H1 (cell line): ENCODE data around the gene DCUN1D2. TPM values are rescaled to one million over a fixed set of nuclear protein-coding genes. Genes with fewer than 3 reads are reported as not detected.
"Not testable (repeated sequence)": the region's sequence is repeated elsewhere in the genome, so short reads cannot be mapped to it uniquely, and the experiment has no call there.

ENCODE experiments used
- CTCF ChIA-PET: fragments of 300-600 bp; sonication (Branson Sonifier 250); formaldehyde crosslinking; loops from one replicate; lab custom pipeline; 2021; ENCODE audit not compliant: partially characterized antibody; lab: Charles Lee
- POLR2A ChIA-PET: fragments of 300-600 bp; sonication (Branson Sonifier 250); formaldehyde crosslinking; loops from one replicate; lab custom pipeline; 2021; ENCODE audit warnings: inconsistent platforms; ENCODE audit not compliant: partially characterized antibody; lab: Charles Lee
- DNase-seq, 2 experiments: peaks; one replicate each; pipeline versions ENCODE4 v3.0.0 to v3.0.0-alpha.2; 2010 to 2022; ENCODE audit warnings: low spot score in 2 of 2, low read depth in 1 of 2, mixed read lengths in 1 of 2
- FAIRE-seq: peaks from 2 replicates; lab custom pipeline; 2011; peaks lifted over from hg19 to GRCh38; lab: Jason Lieb, UNC
- H2AFZ ChIP-seq: 2 replicates; pipeline ENCODE4 v1.8.1; 2012; ENCODE audit warnings: low read length, inconsistent platforms
- H2AK5ac ChIP-seq: 2 replicates; pipeline ENCODE4 v1.6.1; 2013; ENCODE audit warnings: low read depth, low read length
- H2BK120ac ChIP-seq: replicated peaks from 2 replicates; pipeline ENCODE3; 2013; ENCODE audit warnings: low read depth, low read length, inconsistent platforms
- H2BK12ac ChIP-seq: 2 replicates; pipeline ENCODE4 v1.6.1; 2013; ENCODE audit warnings: low read depth, low read length
- H2BK15ac ChIP-seq: 2 replicates; pipeline ENCODE4 v1.6.1; 2013; ENCODE audit warnings: low read length
- H2BK20ac ChIP-seq: 2 replicates; pipeline ENCODE4 v1.6.1; 2013; ENCODE audit warnings: low read length
- H2BK5ac ChIP-seq: 2 replicates; pipeline ENCODE4 v1.6.1; 2013; ENCODE audit warnings: low read depth, low read length
- H3K14ac ChIP-seq: 2 replicates; pipeline ENCODE4 v1.6.1; 2013; ENCODE audit warnings: inconsistent platforms; ENCODE audit not compliant: insufficient read length
- H3K18ac ChIP-seq: 2 replicates; pipeline ENCODE4 v1.6.1; 2013; ENCODE audit warnings: low read length; ENCODE audit errors: extremely low read depth
- H3K23ac ChIP-seq: 2 replicates; pipeline ENCODE4 v1.6.1; 2013; ENCODE audit warnings: inconsistent platforms; ENCODE audit not compliant: insufficient read length
- H3K23me2 ChIP-seq: 2 replicates; pipeline ENCODE4 v1.6.1; 2013; ENCODE audit warnings: low read depth, low read length
- H3K27ac ChIP-seq: 2 replicates; pipeline ENCODE4 v1.6.1; 2011; ENCODE audit warnings: low read depth, low read length, inconsistent platforms
- H3K27me3 ChIP-seq, 4 experiments: replicated peaks in 1 of 4; 1 replicate in 1 of 4; 2 replicates in 3 of 4; pipeline versions ENCODE4 v1.6.1 to v1.8.1; 2011 to 2013; ENCODE audit warnings: low read length in 3 of 4, mild to moderate bottlenecking in 3 of 4, inconsistent platforms in 2 of 4, mixed read lengths in 2 of 4, moderate library complexity in 1 of 4; ENCODE audit not compliant: control insufficient read depth in 3 of 4, insufficient read depth in 3 of 4; ENCODE audit errors: extremely low read depth in 1 of 4
- H3K36me3 ChIP-seq, 4 experiments: 2 replicates each; pipeline versions ENCODE4 v1.6.1 to v1.8.1; 2011 to 2013; ENCODE audit warnings: mild to moderate bottlenecking in 4 of 4, low read length in 3 of 4, moderate library complexity in 2 of 4, control low read depth in 1 of 4, inconsistent platforms in 1 of 4; ENCODE audit not compliant: insufficient read depth in 4 of 4, control insufficient read depth in 2 of 4
- H3K4ac ChIP-seq: replicated peaks from 2 replicates; pipeline ENCODE3; 2013; ENCODE audit warnings: low read length, low read depth, mixed read lengths, inconsistent platforms; ENCODE audit not compliant: insufficient read length
- H3K4me1 ChIP-seq, 4 experiments: replicated peaks in 1 of 4; 1 replicate in 1 of 4; 2 replicates in 3 of 4; pipeline versions ENCODE4 v1.6.1 to v1.8.1; 2011 to 2013; ENCODE audit warnings: low read length in 3 of 4, inconsistent platforms in 2 of 4, mixed read lengths in 1 of 4; ENCODE audit not compliant: insufficient read depth in 4 of 4, control insufficient read depth in 3 of 4
- H3K4me2 ChIP-seq, 2 experiments: 2 replicates each; pipeline versions ENCODE4 v1.6.1 to v1.8.1; 2011 to 2013; ENCODE audit warnings: low read depth in 2 of 2, low read length in 2 of 2, control low read depth in 1 of 2, inconsistent platforms in 1 of 2, mild to moderate bottlenecking in 1 of 2; ENCODE audit not compliant: insufficient read depth in 1 of 2
- H3K4me3 ChIP-seq, 4 experiments: fragments of 200-600, 300-600 bp in 1 of 4; sonication (generic), shearing (Covaris generic), sonication (Bioruptor Twin) in 1 of 4; 2 replicates each; pipeline versions ENCODE4 v1.5.1 to v1.8.1; 2011 to 2016; ENCODE audit warnings: low read length in 4 of 4, low read depth in 3 of 4, control low read depth in 2 of 4, inconsistent platforms in 2 of 4, mild to moderate bottlenecking in 2 of 4, mixed read lengths in 1 of 4, moderate library complexity in 1 of 4; ENCODE audit not compliant: insufficient read depth in 2 of 4; ENCODE audit errors: extremely low read depth in 1 of 4
- H3K56ac ChIP-seq: replicated peaks from 2 replicates; pipeline ENCODE3; 2013; ENCODE audit warnings: low read depth, mild to moderate bottlenecking, mixed read lengths, low read length, inconsistent platforms; ENCODE audit not compliant: insufficient read length
- H3K79me1 ChIP-seq: 2 replicates; pipeline ENCODE4 v1.6.1; 2013; ENCODE audit warnings: low read depth, low read length, control low read depth
- H3K79me2 ChIP-seq, 2 experiments: 2 replicates each; pipeline versions ENCODE4 v1.6.1 to v1.8.1; 2012 to 2013; ENCODE audit warnings: low read length in 2 of 2, mild to moderate bottlenecking in 2 of 2, inconsistent platforms in 1 of 2; ENCODE audit not compliant: insufficient read depth in 2 of 2, control insufficient read depth in 1 of 2
- H3K9ac ChIP-seq, 4 experiments: replicated peaks in 1 of 4; 1 replicate in 1 of 4; 2 replicates in 3 of 4; pipeline versions ENCODE4 v1.6.1 to v1.8.1; 2011 to 2013; ENCODE audit warnings: low read depth in 3 of 4, low read length in 3 of 4, control low read depth in 2 of 4, mild to moderate bottlenecking in 2 of 4, moderate library complexity in 2 of 4, inconsistent platforms in 1 of 4; ENCODE audit errors: extremely low read depth in 1 of 4
- H3K9me3 ChIP-seq, 2 experiments: 2 replicates each; pipeline versions ENCODE4 v1.6.1 to v1.8.1; 2012 to 2013; ENCODE audit warnings: mild to moderate bottlenecking in 2 of 2, moderate library complexity in 2 of 2, control low read depth in 1 of 2, inconsistent platforms in 1 of 2, low read depth in 1 of 2, low read length in 1 of 2, mixed read lengths in 1 of 2; ENCODE audit not compliant: insufficient read depth in 2 of 2
- H4K20me1 ChIP-seq, 2 experiments: replicated peaks in 1 of 2; 2 replicates each; pipeline versions ENCODE3 to v1.8.1; 2011 to 2013; ENCODE audit warnings: inconsistent platforms in 2 of 2, low read length in 2 of 2, mild to moderate bottlenecking in 1 of 2; ENCODE audit not compliant: insufficient read depth in 2 of 2, control insufficient read depth in 1 of 2
- H4K5ac ChIP-seq: 2 replicates; pipeline ENCODE4 v1.6.1; 2013; ENCODE audit warnings: low read length, low read depth, mixed read lengths, inconsistent platforms; ENCODE audit not compliant: insufficient read length
- H4K8ac ChIP-seq: 2 replicates; pipeline ENCODE4 v1.8.0; 2013; ENCODE audit warnings: mild to moderate bottlenecking, moderate library complexity, low read length, inconsistent platforms; ENCODE audit not compliant: insufficient read depth; ENCODE audit errors: extremely low read depth
- H4K91ac ChIP-seq: replicated peaks from 2 replicates; pipeline ENCODE3; 2013; ENCODE audit warnings: low read length, mixed read lengths, inconsistent platforms; ENCODE audit not compliant: insufficient read length
- WGBS, 2 experiments: shearing (Covaris generic) in 1 of 2; methylation state at CpG; one replicate each; pipeline versions ENCODE4 v1.1.6 to v1.1.7; 2013 to 2015; ENCODE audit warnings: low lambda C conversion rate in 2 of 2, mixed read lengths in 2 of 2, inconsistent platforms in 1 of 2, low coverage in 1 of 2, missing lambda C conversion rate in 1 of 2; ENCODE audit not compliant: insufficient replicate concordance in 2 of 2, insufficient coverage in 1 of 2, insufficient read length in 1 of 2; ENCODE audit errors: extremely low coverage in 1 of 2, missing lambda C conversion rate in 1 of 2; 5-methylcytosine and 5-hydroxymethylcytosine counted together
- polyA plus RNA-seq, 7 experiments: library from polyadenylated mRNA; depleted of rRNA in 3 of 7; stranded (reverse) in 5 of 7; unstranded in 2 of 7; fragments of >200 nt in 5 of 7; fragments of 200-250 nt in 2 of 7; gene quantifications; 1 replicate in 5 of 7; 2 replicates in 1 of 7; 4 replicates in 1 of 7; pipeline versions ENCODE4 v1.2.1 to v1.2.3, GENCODE V29; 2011 to 2013; ENCODE audit warnings: missing spikeins in 2 of 7, mixed read lengths in 2 of 7
- total RNA-seq: library from RNA; stranded (reverse); fragmentation: NEBNext Ultra II Directional; extraction: Animal tissue kit (Norgen Biotek cat#: 25700); gene quantifications from 2 replicates; pipeline ENCODE4 v1.2.1, GENCODE V29; 2021

DCUN1D2 gene
- total and polyA plus RNA-seq, 2 of the 8 experiments (the other 6 are each of a cell fraction or from before 2014, with no cell fraction given) = 19.5 to 35.3 TPM

GRCh38 chr13:113450348-113450744 is 40.2 kb downstream of the DCUN1D2 start:
- H3K14ac ChIP-seq, H3K4me2 ChIP-seq, H3K4me1 ChIP-seq, H3K27ac ChIP-seq, H2BK120ac ChIP-seq, H2BK12ac ChIP-seq, H3K9ac ChIP-seq, H3K56ac ChIP-seq, H2AFZ ChIP-seq, H2BK5ac ChIP-seq, H2AK5ac ChIP-seq, H3K4me3 ChIP-seq, H3K79me2 ChIP-seq, H4K91ac ChIP-seq, H3K27me3 ChIP-seq, H3K36me3 ChIP-seq, H4K5ac ChIP-seq, POLR2A ChIA-PET, H4K20me1 ChIP-seq, FAIRE-seq, H3K4ac ChIP-seq, H3K18ac ChIP-seq, H4K8ac ChIP-seq, H2BK15ac ChIP-seq, H3K9me3 ChIP-seq, H3K79me1 ChIP-seq, H3K23me2 ChIP-seq, H3K23ac ChIP-seq, DNase-seq, H2BK20ac ChIP-seq: not testable (repeated sequence)
- WGBS, 2 experiments = 92% methylated on average over 9 of the region's 9 CpGs; no CpG with 5 or more reads in 1 of the 2 experiments
- CTCF ChIA-PET = interaction anchor here (0.9 to 4.0 kb wide), 13 partner anchors 9 to 169 kb away, joined by 3 to 18 read pairs (median 4); no protein-coding TSS in a partner anchor
